C4-2B (cell line): ENCODE results near the gene ZFAND6.

Experiments used
- ZFX ChIP-seq: fragments of 450-650 bp; IDR thresholded peaks from 2 replicates; pipeline ENCODE4 v1.6.1; 2017
- TF ChIP-seq, protein P1 (sequence below): fragments of 450-650 bp; conservative IDR thresholded peaks from 2 replicates; pipeline ENCODE4 v1.5.1; 2017; ENCODE audit warnings: mild to moderate bottlenecking

- TF ChIP-seq, protein P1, sequence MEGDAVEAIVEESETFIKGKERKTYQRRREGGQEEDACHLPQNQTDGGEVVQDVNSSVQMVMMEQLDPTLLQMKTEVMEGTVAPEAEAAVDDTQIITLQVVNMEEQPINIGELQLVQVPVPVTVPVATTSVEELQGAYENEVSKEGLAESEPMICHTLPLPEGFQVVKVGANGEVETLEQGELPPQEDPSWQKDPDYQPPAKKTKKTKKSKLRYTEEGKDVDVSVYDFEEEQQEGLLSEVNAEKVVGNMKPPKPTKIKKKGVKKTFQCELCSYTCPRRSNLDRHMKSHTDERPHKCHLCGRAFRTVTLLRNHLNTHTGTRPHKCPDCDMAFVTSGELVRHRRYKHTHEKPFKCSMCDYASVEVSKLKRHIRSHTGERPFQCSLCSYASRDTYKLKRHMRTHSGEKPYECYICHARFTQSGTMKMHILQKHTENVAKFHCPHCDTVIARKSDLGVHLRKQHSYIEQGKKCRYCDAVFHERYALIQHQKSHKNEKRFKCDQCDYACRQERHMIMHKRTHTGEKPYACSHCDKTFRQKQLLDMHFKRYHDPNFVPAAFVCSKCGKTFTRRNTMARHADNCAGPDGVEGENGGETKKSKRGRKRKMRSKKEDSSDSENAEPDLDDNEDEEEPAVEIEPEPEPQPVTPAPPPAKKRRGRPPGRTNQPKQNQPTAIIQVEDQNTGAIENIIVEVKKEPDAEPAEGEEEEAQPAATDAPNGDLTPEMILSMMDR = no peak
- TF ChIP-seq ZFX = no peak
Measured at GRCh38 chr15:80161468-80162016, 102.1 kb downstream of the ZFAND6 start.
